ENCODE results near the gene GNG14.
"Not testable (repeated sequence)": the region's sequence is repeated elsewhere in the genome, so short reads cannot be mapped to it uniquely, and the experiment has no call there.

GNG14 gene

DNA sequence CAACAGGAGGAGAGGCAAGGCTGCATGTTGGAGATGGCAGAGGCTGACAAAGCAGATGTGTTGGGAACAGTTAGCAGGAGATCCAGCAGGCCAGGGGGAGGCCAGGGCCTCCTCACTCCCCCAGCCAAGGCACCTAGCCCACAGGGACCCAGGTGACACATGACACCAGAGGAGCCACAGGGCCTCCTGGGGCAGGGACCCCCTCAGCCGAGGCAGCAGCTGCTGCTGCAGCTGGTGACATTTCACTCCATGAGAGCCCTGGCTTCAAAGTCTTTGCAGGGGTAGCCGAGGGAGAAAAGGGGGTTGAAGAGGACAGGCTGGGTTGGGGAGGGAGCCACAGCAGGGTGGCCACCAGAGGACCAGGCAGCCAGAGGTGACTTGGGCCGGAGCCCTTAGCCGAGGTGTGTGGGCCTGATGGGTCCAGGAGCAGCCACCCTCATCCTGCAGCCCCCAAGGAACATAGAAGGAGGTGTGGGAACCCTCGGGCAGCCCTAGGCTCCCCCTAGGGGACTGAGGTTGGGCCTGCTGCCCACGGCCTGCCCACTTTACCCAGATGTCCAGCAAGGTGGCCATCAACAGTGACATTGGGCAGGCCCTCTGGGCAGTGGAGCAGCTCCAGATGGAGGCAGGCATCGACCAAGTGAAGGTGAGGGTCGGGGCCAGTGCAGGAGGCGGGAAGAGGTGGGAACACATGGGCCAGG lies at the start of gene GNG14:
Gene GNG14, plus strand, starts transcription at position 503 of the 701 bp plus-strand sequence. Its CDS starts 51 bp downstream, at position 554.
- DNase-seq (ENCODE audit: insufficient read length, low spot score) (no peak), FAIRE-seq (peak; percentile 9)

DNA sequence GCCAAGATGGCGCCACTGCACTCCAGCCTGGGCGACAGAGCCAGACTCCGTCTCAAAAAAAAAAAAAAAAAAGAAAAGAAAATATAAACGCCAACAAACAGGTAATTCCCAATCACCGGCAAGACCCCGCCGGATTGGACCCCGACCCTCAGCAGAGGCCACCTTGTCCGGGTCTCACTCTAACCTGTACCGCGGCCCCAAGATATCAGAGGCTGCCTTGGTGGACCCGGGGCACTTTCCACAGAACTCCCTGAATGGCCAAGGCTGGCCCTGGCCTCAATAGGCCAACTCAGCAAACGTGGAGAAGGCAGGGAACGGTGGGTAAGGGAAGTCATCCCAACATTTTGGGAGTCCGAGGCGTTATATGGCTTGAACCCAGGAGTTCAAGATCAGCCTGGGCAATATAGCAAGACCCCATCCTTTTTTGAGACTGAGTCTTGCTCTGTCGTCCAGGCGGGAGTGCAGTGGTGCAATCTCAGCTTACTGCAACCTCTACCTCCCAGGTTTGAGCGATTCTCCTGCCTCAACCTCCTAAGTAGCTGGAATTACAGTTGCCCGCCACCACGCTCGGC lies 49.1 kb upstream of the GNG14 start:
- DNase-seq (ENCODE audit: insufficient read length, low spot score) (no peak), FAIRE-seq (no peak)

DNA sequence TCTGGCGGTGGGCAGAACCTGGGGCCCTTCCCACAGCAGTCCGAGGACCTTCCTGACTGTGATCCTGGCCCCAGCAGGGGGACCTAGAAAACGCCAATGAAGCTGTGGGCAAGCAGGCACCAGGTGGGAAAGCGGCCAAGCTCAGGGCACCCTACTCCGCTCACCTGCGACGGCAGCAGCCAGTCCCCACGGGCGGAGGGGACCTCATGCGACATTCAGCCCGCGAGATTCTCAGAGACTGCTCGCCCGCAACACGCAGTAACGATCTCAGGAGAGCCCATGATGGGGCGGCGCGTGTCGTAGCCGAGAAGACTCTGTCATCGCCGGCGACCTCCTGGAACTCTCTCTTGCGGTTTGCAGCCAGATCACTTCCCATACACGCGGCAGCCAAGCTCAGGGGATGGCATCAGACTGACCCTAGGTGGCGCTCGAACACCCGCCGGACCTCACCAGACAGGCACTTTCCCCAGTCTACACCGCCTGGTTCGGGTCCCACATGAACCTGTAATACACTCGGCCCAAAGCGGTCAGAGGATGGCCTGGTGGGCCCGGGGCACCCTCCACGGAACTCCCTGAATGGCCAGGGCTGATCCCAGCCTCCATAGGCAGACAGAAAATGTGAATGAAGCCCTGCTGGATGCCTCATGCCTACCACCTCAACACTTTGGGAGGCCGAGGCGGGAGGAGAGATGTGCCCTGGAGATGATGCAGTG lies 47.7 kb upstream of the GNG14 start:
- peak; percentile 69 for FAIRE-seq

DNA sequence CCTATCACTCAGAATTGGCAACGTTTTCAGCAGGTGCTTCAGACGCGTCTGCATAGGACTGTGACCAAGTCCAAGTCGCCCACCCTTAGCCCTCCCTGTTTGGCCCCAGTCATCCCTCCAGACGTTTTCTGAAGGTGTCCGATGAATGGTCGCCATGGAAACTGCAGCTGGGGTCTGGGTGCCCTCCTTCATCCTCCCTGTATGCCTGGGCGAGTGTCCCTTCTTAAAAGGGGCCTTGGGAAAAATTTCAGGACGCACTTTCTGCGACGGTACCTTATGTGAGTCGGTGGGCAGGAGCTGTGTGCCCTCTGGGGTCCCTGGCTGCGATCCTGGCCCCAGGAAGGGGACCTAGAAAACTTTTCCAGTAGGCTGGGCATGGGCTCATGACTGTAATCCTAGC lies 46.3 kb upstream of the GNG14 start:
- FAIRE-seq = no peak
- no peak for DNase-seq (ENCODE audit: insufficient read length, low spot score)

More for the DNA sequence above, 47.7 kb upstream of the GNG14 start:
- DNase-seq (ENCODE audit: insufficient read length, low spot score) = peak; percentile 70

DNA sequence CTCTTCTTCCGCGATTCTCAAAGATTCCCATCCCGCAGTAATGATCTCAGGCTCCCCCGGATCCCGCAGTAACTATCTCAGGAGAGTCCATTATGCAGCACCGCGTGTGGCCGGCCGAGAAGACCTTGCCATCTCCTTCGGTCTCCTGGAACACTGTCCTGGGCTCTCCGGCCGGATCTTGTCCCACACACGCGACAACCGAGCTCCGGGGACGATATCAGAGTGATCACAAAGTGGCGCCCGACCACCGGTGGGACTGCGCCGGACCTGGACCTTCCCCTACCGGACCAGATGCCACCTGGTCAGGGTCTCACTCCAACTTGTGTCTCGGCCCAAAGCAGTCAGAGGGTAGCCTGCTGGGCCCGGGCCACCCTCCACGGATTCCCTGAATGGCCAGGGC lies 45.3 kb upstream of the GNG14 start:
- DNase-seq (ENCODE audit: insufficient read length, low spot score) (no peak), FAIRE-seq (no peak)

DNA sequence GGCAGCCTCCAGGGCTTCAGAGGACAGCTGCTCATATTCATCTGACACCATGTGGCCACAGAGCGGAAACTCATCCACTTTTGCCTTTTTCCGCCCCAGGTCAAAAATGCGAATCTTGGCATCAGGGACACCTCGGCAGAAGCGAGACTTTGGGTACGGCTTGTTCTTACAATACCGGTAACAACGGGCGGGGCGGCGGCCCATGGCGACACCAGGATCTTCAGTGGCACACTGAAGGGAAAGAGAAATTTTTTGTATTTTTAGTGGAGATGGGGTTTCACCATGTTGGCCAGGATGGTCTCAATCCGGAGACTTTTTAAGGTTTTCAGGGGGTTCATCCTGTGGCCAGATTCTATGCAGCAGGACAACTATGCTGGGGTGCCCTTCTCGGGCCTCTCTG lies 44.1 kb upstream of the GNG14 start:
- FAIRE-seq; DNase-seq (ENCODE audit: insufficient read length, low spot score): not testable (repeated sequence)

DNA sequence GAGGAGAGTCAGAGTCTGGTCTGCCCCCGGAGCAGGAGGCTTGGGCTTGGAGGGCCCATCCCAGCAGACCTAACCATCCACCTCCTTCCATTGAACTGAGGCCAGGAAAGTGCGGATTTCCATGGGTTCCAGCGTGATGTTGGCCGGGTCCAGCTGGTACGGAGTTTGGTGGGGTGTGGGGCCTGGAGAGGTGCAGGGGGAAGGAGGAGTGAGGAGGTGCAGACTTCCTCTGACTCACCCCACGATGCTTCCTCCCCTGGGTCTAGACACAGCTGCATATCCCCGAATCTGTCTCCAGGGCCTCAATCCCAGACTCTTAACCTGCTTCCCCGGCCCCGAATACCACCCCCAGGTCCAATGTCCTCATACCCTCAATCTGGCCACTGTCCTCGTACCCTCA lies 41.2 kb upstream of the GNG14 start:
- no peak for DNase-seq (ENCODE audit: insufficient read length, low spot score)
- FAIRE-seq = no peak

DNA sequence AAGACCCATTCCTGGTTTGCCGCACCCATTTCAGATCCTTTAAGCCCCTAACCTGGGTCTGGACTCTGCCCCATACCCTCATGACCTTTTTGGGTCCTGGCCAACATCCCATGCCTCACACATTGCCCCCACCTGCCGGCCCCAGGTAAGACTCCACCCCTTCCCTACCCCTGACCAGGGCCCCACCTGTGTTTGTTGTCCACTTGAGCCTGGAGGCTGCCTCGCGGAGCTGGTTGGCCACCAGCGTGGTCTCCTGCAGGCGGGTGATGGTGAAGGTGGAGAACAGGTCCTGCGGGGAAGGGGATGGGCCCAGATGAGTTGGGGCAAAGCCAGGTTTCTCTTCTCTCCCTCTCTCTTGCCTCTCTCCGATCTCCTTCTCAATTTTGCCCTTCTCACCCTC lies 40.8 kb upstream of the GNG14 start:
- FAIRE-seq = no peak
- DNase-seq (ENCODE audit: insufficient read length, low spot score) = no peak

DNA sequence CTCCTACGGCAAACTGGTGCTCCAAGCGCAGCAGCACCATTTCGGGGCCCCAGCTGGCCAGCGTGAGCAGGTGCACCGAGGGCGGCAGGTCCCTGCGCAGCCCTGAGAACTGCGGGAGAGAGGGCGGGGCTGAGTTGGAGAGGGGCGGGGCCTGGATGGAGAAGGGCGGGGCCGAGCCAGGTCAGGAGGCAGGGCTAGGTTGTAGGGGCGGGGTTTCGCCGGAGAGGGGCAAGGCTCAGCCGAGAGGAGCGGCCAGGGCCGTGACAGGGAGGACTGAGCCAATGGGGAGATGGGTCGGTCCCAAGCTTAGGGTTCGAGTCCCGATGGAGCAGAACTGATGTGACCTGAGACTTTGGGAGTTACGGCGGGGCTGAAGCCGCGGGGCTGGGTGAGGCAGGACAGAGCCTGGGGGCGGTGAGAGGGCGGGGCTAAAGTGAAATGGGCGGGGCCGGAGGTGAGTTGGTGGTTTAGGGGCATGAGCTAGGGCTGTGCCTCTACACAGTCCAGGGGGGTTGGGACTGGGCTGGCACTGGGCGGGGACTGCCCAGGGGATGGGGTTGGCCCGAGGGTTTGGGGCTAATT lies 40.2 kb upstream of the GNG14 start:
- DNase-seq (ENCODE audit: insufficient read length, low spot score) = no peak

DNA sequence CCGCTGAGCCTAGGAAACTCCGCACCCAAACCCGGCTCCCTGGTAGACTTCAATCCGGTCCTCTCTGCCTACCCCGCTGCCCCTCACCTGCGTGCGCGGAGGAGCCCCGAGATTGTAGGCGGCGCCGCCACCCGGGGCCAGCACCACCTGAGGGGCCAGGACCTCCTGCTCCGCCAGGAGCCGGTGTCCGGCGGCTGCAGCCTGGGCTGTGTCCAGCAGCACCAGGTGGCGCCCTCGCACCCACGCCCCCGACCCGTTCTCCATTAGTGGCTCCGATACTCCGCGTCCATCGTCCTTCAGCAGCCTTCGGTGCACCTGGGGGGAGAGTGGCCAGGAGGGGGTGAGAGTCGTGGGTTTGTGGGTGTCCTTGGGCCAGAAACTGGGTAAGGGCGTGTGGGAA lies 39.7 kb upstream of the GNG14 start:
- DNase-seq (ENCODE audit: insufficient read length, low spot score) (no peak), FAIRE-seq (no peak)

More for the DNA sequence above, 40.2 kb upstream of the GNG14 start:
- no peak for FAIRE-seq

DNA sequence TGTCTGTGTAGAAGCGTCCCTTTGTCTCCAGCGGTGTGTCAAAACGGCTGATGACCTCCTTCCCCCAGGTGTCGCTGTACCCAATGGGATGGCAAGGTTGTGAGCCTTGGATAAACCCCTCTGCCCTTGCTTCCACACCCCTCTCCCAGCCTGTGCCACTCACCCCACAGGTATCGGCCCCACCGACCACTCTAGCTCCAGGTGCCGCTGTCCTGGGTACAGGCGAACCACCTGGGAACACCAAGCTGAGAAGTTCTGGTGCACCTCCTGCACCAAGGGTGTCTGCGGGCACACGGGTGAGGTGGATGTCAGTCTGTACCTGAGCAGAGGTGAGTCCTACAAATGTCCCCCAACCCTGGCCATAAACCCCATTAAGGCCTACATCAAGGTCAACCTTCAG lies 37.9 kb upstream of the GNG14 start:
- no peak for FAIRE-seq
- no peak for DNase-seq (ENCODE audit: insufficient read length, low spot score)

DNA sequence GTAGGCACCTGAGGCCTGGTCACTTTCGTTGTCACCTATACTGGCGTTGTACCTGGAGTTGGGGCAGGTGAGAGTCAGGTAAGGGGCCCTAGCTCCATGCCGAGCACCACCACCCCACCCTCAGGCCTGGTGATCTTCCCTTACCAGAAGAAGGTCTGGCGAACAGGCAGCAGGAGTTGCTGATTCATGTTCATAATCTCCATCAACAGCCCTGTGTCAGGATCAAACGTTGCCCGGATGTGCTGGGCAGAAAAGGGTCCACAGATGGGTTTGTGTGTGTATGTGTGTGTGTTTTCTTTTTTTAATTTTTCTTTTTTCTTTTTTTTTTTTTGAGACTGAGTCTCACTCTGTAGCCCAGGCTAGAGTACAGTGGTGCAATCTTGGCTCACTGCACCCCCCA lies 35.6 kb upstream of the GNG14 start:
- no peak for DNase-seq (ENCODE audit: insufficient read length, low spot score)
- FAIRE-seq = no peak

DNA sequence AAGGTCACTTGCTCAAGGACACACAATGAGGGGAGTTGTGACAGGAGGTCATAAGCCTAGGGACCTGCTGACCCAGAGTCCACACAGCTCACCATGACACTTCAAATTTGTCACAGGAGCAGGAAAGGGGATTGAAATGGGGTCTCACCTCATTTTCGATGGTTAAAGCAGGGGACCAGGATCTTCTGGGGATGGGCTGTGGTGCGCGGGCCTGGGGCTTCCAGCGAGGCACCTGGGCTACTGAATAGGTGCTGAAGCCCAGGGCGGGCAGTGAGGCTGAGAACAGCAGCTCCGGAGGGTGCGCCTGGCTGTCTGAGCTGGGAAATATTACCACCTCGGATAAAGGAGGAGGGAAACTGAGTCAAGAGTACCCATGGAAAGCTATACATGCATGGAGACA lies 32.3 kb upstream of the GNG14 start:
- FAIRE-seq (no peak), DNase-seq (ENCODE audit: insufficient read length, low spot score) (no peak)

DNA sequence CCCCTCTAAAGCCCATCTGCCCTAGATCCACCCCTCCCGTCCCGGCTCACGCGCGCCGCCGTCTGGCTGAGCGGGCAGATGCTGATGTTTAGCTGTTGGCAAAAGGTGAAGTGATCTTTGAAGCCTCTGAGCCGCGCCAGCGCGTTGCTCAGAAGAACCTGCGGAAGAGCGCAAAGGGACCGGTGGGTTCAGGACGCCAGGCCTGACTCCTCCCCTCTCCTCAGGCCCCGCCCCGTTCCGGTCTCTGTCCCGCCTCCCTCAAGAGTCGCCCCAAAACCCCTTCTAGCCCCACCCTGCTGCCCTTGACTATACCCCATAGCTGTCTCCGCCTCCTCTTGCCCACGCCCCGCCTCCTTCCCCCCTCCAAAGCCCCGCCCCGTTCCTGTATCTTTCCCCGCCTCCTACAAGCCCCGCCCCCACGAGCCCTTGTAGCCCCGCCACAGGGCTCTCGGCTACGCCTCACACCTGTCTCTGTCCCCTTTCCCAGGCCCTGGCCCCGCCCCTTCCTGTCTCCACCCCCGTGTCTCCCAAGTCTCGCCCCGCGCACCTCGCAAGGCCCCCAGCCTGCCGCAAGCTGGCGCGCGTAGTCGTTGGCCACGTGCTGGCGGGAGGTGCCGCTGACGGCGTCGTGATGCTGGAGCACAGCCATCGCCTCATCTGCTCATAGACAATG lies 30.8 kb upstream of the GNG14 start:
- FAIRE-seq (no peak), DNase-seq (ENCODE audit: insufficient read length, low spot score) (no peak)

DNA sequence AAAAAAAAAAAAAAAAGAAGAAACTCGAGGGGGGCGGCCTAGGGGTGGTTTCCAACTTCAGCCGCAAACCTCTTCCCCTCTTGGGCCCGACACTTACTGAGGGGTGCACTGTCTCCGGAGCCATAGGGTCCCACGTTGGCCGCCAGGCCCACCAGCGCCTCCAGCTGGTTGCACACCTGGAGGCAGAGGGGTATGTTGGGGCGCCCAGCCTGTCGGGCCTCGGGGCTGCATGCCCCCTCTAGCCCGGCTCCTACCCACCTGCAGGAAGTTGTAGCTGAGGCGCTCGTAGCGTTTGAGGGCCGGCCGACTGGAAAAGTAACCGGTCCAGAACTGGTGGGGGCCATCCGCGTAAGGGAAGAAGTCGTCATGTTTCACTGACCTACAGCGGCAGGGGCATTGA lies 29.8 kb upstream of the GNG14 start:
- DNase-seq (ENCODE audit: insufficient read length, low spot score) = no peak
- no peak for FAIRE-seq

DNA sequence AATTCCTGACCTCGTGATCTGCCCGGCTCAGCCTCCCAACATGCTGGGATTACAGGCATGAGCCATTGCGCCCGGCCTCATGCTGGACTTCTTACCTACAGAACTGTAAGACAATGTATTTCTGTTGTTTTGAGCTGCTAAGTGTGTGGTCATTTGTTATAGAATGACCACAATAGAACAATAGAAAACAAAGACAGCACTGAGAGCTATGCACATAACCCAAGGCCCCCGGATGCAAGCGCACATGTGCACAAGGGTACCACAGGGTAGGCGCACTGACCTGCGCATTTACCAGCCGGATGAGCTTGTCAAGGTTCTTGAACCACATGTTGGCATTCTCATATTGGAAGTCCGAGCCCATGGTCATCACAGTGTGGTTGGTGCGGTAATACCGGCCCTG lies 26.8 kb upstream of the GNG14 start:
- FAIRE-seq = no peak
- DNase-seq (ENCODE audit: insufficient read length, low spot score) = no peak

DNA sequence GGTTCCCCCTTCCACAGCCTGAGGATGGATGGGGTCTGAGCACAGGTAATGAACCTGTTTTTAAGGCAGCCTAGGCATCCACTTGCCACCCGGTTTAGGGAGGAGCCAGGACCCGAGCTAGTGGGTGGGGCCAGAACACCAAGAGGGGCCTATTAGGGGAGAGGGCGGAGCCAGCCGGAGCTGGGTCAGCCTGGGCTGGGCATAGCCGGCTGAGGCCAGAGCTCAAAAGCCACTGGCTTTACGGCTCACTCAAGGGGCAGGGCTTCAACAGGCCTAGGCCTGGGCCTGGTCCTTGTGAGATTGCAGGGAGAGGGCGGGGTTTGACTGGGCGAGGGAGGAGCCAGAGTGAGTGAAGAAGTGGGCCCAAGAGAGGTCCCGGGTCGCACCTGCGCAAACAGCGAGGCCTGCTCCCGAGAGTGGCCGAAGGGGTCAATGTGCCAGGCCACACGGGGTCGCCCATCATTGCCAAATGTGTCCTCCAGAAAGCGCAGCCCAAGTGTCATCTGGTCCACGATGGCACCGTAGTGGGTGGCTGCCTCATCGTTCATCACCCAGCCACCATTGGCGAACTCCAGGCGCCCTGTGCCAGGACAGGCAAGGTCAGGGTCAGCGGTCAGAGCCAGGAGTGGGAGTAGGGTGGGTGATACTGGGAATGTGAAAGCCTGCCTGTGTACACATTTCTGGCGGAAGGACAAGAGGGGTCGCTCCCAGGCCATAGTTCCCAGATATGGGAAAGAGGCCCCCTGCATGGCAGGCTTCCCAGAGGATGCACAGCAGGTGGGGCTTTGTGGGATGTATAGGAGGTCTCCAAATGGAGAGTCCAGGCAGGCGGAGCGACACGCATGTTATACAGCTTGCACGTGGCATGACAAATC lies 23.2 kb upstream of the GNG14 start:
- DNase-seq (ENCODE audit: insufficient read length, low spot score) (no peak), FAIRE-seq (no peak)

DNA sequence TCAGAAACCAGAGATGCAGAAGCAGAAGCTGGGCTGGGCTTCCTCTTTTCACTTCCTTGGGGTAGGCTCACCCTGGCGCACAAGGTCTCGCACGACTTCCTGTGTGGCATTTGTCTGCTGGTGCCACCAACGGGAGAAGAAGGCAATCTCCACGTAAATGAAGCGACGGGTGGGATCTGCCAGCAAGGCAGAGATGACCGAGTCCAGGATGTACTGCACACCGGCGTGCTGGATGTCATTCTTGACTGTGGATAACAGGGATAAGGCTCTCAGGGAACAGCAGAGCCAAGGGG lies 22.6 kb upstream of the GNG14 start:
- no peak for FAIRE-seq
- no peak for DNase-seq (ENCODE audit: insufficient read length, low spot score)

DNA sequence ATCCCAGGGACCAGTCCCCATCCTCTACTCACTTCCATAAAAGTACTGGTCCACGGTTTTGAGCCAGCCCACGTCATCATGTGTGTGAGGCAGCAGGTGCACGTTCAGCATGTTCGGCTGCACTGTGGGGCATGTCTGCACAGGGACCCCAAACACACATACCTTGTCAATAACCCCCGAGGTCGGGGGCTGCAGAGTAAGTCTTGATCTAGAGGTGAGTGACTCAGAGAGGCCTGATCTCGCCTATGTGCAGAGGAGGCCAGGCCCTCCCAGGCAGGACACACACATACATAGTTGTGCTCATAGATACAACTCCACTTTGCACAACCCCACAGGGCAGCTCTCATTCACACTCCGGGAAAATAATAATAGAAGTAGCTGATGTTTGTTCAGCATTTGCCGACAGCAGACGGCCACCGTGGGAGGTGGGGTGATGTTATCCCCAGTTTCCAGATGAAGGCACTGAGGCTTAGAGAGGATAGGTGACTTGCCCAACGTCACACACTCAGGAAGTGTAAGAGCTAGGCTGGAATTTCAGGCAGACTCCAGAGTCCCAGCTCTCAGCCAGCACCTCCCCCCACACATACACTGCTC lies 22.0 kb upstream of the GNG14 start:
- DNase-seq (ENCODE audit: insufficient read length, low spot score) (no peak), FAIRE-seq (no peak)

Measured in HTR-8/SVneo (cell line).